GM12892 (cell line): ENCODE measurements around the gene RET.

Experiments used
- DNase-seq: peaks from one replicate; pipeline ENCODE4 v3.0.0; 2011; ENCODE audit not compliant: insufficient read length
- FAIRE-seq: peaks from 2 replicates; lab custom pipeline; 2011; peaks lifted over from hg19 to GRCh38; lab: Jason Lieb, UNC
- POLR2A ChIP-seq: IDR thresholded peaks from 2 replicates; pipeline ENCODE4 v1.6.1; 2011; ENCODE audit warnings: low read depth, low read length, control low read depth
- POLR2AphosphoS5 ChIP-seq: IDR thresholded peaks from 2 replicates; pipeline ENCODE4 v1.6.1; 2011; ENCODE audit warnings: low read depth, low read length, control low read depth
- TAF1 ChIP-seq: IDR thresholded peaks from 2 replicates; pipeline ENCODE4 v1.6.1; 2011; ENCODE audit warnings: low read depth, mild to moderate bottlenecking, control low read depth, low read length, borderline replicate concordance

RET gene

DNA sequence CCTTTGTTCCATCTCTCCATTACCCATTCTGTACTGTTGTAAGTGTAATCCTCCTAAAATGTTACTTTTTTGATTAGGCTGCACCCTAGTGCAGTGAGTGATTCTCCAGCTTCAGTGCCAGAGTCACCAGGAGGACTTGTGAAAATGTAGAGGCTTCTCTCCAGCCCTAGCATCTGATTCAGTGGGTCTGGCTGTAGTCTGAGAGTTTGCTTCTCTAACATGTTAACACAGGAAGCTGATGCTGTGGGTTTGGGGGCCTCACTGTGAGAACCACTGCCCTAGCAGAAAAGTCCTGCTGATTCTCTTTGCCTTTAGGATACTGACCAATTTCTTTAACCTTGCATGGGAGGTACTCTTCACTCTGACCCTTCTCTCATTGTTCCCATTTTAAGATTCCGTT lies 85.7 kb downstream of the RET start:
- no peak for DNase-seq

DNA sequence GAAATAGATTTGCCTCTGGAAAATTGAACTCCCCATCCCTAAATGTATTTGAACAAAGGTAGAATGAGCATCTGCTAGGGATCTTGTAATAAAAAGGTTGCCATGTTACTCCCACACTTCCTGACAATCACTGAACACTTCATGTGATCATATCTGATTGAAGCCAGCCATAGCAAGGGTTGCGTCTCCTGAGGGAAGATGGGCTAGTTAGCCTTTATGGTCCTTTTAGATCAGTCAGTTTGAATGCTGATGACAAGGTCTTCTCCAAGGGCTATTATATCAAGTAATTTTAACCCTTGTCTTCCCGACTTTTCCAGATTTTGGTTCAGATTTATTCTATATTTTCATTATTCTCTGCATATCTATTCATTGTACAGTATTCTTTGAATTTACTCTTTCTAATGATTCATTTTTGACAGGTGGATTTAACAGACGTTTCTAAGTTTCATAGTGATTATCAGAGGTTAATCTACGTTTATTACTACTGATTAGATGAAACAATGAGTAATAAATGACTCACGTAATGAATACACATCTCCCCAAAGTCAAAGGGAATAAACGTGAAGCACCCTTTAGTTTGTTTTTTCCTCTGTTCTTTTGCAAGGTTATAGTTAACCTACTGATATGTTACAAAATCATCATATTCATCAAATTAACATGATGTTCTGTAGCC lies 89.5 kb downstream of the RET start:
- TF ChIP-seq TAF1 (no peak), POLR2AphosphoS5 (no peak), POLR2A (no peak)
- FAIRE-seq (no peak), DNase-seq (no peak)

More for the DNA sequence above, 85.7 kb downstream of the RET start:
- TF ChIP-seq POLR2A: no peak
- TF ChIP-seq POLR2AphosphoS5: no peak
- TF ChIP-seq TAF1: no peak
- no peak for FAIRE-seq

DNA sequence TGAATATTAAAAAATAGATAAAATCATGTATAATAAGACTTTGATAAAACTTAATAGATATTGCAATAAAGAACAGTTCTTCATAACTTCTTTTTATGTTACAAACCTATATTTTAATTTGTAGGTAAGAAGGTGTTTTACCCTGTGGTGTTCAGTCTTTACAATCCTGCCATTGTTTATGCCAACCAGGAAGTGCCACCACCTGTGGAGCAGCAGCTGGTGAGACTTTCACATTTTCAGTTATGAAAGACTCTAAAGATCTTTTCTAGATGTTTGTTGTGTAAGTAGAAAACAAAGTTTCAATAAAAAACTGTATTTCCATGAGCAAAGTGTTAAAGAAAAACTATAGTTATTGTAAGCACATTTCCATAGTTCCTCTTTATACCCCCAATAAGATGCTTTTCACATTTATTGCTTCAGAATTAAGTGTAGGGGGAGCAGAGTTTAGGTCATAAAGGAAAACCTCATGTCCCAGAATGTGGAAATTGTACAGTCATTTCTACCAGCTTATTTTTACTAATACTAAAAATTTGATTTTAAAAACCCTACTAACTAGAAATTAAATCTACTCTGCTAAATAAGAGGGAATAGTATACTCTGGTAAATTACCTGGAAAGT lies 90.1 kb downstream of the RET start:
- TF ChIP-seq POLR2A: no peak
- TF ChIP-seq TAF1: no peak
- TF ChIP-seq POLR2AphosphoS5: no peak
- FAIRE-seq: no peak
- no peak for DNase-seq

DNA sequence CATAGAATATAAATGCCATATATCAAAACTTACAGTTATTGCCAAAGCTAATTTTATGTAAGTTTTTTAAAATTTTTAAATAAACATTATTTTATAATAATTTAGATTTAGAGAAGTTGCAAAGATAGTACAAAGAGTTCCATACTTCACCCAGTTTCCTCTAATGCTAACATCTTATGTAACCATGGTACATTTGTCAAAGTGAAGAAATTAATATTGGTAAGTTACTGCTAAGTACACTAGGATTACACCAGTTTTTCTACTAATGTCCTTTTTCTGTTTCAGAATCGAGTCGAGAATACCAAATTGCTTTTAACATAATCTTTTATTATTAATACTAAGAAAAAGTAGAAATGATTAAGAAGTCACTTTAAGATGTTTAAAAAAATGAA lies 90.6 kb downstream of the RET start:
- TF ChIP-seq POLR2AphosphoS5 (no peak), POLR2A (no peak), TAF1 (no peak)
- DNase-seq (no peak), FAIRE-seq (no peak)

DNA sequence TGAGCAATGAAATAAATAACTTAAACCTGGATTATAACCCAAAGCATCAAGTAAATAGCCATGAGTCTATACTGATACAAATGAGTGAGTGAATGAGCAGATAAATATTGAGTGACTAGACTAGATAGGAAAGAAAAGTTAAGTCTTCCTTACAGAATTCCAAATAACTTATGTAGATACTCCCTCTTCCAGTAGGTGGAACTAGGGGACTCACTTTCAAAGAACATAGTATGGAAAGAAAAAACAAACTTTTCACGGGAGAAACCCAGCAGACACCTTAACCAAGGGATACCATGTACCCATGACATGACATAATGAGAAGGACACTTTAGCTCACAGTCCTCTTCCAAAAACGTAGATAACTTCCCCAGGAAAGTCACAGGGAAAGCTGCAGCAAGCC lies 93.6 kb downstream of the RET start:
- no peak for TF ChIP-seq POLR2A
- no peak for FAIRE-seq

DNA sequence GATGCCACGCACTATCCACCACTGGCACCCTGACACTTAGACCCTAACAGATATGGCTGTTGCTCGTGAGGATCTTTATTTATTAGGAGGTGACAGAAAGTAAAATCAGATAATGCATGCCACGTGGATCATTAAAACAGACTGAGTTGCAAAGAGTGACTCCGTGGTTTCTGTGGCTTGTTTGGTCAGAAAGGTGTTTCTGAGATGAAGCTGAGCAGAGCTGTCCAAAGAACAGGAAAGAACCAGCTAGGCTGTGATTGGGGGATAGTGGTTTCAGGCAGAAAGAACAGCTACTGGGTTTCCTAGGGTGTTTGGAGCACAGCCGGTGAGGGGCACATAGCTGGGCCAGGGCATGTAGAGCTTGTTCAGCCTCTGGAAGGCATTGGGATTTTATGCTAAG lies 95.8 kb downstream of the RET start:
- FAIRE-seq: no peak
- DNase-seq: no peak
- TF ChIP-seq POLR2AphosphoS5 (no peak), POLR2A (no peak)

More for the DNA sequence above, 93.6 kb downstream of the RET start:
- no peak for DNase-seq

DNA sequence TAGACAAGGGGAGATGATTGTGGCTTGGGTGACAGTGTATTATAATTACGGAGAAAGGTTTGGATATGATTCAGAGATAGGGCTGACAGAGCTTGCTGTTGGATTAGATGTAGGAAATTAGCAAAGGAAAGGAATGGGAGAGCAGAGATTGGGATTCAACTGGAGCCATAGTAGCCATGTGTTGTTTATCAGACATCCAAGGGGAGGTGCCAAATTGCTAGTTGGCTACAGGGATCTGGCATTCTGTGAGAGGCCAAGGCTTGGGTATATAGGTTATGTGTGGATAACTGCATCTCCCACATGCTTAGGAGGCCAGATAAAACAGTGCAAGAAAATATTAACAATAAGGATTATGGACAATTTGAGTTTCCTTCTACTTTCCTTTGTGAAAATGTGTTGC lies 96.3 kb downstream of the RET start:
- TF ChIP-seq TAF1 (no peak), POLR2AphosphoS5 (no peak), POLR2A (no peak)
- FAIRE-seq (no peak), DNase-seq (no peak)

DNA sequence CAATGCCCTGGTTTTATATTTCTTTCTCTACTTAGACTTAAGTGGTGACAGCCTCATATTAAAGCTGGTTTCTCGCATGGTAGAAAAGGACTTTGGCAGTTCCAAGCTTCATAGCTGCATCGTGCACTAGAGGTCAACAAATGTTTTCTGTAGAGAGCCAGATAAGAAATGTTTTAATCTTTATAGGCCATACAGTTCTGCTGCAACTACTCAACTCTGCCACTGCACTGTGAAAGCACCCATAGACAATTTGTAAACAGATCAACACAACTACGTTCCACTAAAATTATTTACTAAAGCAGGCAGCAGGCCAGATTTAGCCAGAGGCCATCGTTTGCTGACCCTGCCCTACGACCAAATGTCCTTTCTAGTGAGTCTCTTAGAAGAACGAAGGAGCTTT lies 98.1 kb downstream of the RET start:
- DNase-seq: no peak
- TF ChIP-seq TAF1 (no peak), POLR2A (no peak), POLR2AphosphoS5 (no peak)
- no peak for FAIRE-seq

DNA sequence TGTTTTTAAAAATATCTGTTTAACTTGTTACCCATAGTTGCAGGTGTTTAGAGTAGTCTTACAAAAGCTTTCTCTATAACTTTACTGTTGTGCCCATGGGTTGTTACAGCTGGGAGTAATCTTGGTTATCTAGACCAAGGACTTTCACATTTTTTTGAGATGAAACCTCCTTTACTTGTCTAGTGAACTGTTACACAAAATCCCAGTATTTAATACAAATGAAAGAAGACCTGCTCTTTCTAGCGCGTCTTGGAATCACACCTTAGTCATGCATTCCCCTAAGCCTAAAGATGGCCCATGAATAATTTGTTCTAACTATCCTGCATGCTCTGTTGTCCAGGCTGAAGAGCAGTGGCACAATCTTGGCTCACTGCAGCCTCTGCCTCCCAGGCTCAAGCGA lies 99.4 kb downstream of the RET start:
- DNase-seq (no peak), FAIRE-seq (no peak)
- TF ChIP-seq TAF1: no peak
- no peak for TF ChIP-seq POLR2A
- no peak for TF ChIP-seq POLR2AphosphoS5

DNA sequence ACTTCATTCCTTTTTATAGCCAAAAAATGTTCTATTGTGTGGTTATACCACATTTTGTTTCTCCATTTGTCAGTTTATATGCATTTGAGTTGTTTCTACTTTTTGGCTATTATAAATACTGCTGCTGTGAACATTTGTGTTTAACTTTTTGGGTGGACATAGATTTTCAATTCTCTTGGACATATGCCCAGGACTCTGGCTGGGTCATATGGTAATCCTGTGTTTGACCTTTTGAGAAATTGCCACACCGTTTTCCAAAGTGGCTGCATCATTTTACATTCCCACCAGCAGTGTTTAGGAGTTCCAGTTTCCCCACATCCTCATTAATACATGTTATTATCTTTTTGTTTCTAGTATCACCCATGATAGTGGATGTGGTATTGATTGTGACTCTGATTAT lies 100.7 kb downstream of the RET start:
- TF ChIP-seq POLR2A (no peak), POLR2AphosphoS5 (no peak), TAF1 (no peak)
- no peak for DNase-seq
- FAIRE-seq: no peak
